ENCODE results near the gene ABTB2. TPM values are rescaled to one million over a fixed set of nuclear protein-coding genes. Genes with fewer than 3 reads are reported as not detected.

The ABTB2 gene
- total RNA-seq, 1 donor from 2014 or later, result 72.8 TPM

DNA sequence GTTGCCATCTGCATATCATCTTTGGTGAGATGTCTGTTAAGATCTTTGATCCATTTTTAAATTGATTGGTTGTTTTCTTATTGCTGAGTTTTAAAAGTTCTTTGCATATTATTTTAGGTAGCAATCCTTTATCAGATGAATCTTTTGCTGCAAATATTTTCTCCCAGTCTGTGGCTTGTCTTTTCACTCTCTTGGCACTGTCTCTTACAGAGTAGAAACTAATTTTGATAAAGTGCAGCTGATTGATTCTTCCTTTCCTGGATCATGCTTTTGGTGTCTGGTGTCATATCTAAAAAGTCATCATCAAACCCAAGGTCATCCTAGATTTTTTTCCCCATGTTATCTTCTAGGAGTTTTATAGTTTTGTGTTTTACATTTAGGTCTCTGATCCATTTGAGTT is 139.7 kb downstream of the ABTB2 start:
- TF ChIP-seq CTCF (IDR thresholded peaks at IDR 0.05; ENCODE audit: unreplicated experiment), result no peak
- Mint-ChIP-seq H3K36me3 (ENCODE audit: low read depth, unreplicated experiment) (no peaks in the 10 kb centered on the region), H3K4me1 (ENCODE audit: unreplicated experiment) (peaks cover 23% of the 10 kb centered on the region), H3K27ac (ENCODE audit: unreplicated experiment) (no peak overlapping the region), H3K4me3 (ENCODE audit: unreplicated experiment) (no peak overlapping the region), H3K9me3 (ENCODE audit: unreplicated experiment) (no peaks in the 10 kb centered on the region), H3K27me3 (ENCODE audit: unreplicated experiment) (no peaks in the 10 kb centered on the region)
- no peak for DNase-seq (ENCODE audit: low spot score)

DNA sequence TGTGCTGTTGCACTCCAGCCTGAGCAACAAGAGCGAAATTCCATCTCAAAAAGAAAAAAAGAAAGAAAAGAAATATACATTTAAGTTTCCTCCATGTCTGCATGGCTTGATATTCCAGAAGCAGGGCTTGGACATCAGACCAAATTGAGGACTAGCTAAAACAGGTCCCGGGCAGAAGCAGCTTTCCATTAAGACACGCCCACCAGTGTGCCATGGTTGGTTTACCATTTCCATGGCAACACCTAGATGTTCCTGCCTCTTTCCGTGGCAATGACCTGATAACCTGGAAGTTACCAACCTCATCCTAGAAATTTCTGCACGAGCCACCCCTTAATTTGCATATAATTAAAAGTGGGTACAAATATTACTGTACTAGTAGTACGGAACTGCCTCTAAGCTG is 141.1 kb downstream of the ABTB2 start:
- Mint-ChIP-seq H3K27me3 (ENCODE audit: unreplicated experiment) (peaks cover 2% of the 10 kb centered on the region), H3K4me1 (ENCODE audit: unreplicated experiment) (peaks cover 23% of the 10 kb centered on the region), H3K4me3 (ENCODE audit: unreplicated experiment) (no peak overlapping the region), H3K27ac (ENCODE audit: unreplicated experiment) (no peak overlapping the region), H3K9me3 (ENCODE audit: unreplicated experiment) (no peaks in the 10 kb centered on the region), H3K36me3 (ENCODE audit: low read depth, unreplicated experiment) (no peaks in the 10 kb centered on the region)
- no peak for TF ChIP-seq CTCF (IDR thresholded peaks at IDR 0.05; ENCODE audit: unreplicated experiment)
- DNase-seq (ENCODE audit: low spot score), result no peak

- no peaks in the 10 kb centered on the region for H3K36me3 Mint-ChIP-seq (ENCODE audit: low read depth, unreplicated experiment)
- TF ChIP-seq CTCF (IDR thresholded peaks at IDR 0.05; ENCODE audit: unreplicated experiment), result no peak
- peaks cover 2% of the 10 kb centered on the region for H3K27me3 Mint-ChIP-seq (ENCODE audit: unreplicated experiment)
- no peaks in the 10 kb centered on the region for H3K9me3 Mint-ChIP-seq (ENCODE audit: unreplicated experiment)
- no peak overlapping the region for H3K4me3 Mint-ChIP-seq (ENCODE audit: unreplicated experiment)
- no peak for DNase-seq (ENCODE audit: low spot score)
- no peak overlapping the region for H3K27ac Mint-ChIP-seq (ENCODE audit: unreplicated experiment)
- peaks cover 23% of the 10 kb centered on the region for H3K4me1 Mint-ChIP-seq (ENCODE audit: unreplicated experiment)
Observed at GRCh38 chr11:34215806-34216453, 141.9 kb downstream of the ABTB2 start.

- no peaks in the 10 kb centered on the region for H3K36me3 Mint-ChIP-seq (ENCODE audit: low read depth, unreplicated experiment)
- H3K4me3 Mint-ChIP-seq (ENCODE audit: unreplicated experiment), result no peak overlapping the region
- H3K27me3 Mint-ChIP-seq (ENCODE audit: unreplicated experiment), result peaks cover 2% of the 10 kb centered on the region
- H3K9me3 Mint-ChIP-seq (ENCODE audit: unreplicated experiment), result no peaks in the 10 kb centered on the region
- no peak for DNase-seq (ENCODE audit: low spot score)
- H3K4me1 Mint-ChIP-seq (ENCODE audit: unreplicated experiment), result peaks cover 24% of the 10 kb centered on the region
- no peak for TF ChIP-seq CTCF (IDR thresholded peaks at IDR 0.05; ENCODE audit: unreplicated experiment)
- no peak overlapping the region for H3K27ac Mint-ChIP-seq (ENCODE audit: unreplicated experiment)
Observed at GRCh38 chr11:34214961-34215805, 142.6 kb downstream of the ABTB2 start.

DNA sequence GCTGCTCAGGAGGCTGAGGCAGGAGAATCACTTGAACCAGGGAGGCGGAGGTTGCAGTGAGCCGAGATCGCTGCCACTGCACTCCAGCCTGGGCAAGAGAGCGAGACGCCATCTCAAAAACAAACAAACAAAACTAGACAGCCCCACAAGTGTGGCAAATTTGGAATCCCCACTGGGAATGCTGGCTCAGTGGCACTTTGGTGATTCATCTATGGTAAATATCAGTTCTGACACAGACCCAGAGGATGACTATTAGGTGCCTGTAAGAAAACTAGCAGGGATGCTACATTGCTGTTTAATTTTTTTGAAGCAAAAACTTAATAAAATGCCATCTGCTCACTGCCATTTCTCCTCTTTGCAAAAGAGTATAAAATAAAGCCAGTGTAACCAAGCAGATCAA is 144.4 kb downstream of the ABTB2 start:
- Mint-ChIP-seq H3K27ac (ENCODE audit: unreplicated experiment) (no peak overlapping the region), H3K36me3 (ENCODE audit: low read depth, unreplicated experiment) (no peaks in the 10 kb centered on the region), H3K27me3 (ENCODE audit: unreplicated experiment) (peaks cover 8% of the 10 kb centered on the region), H3K4me3 (ENCODE audit: unreplicated experiment) (no peak overlapping the region), H3K4me1 (ENCODE audit: unreplicated experiment) (peaks cover 17% of the 10 kb centered on the region), H3K9me3 (ENCODE audit: unreplicated experiment) (no peaks in the 10 kb centered on the region)
- no peak for TF ChIP-seq CTCF (IDR thresholded peaks at IDR 0.05; ENCODE audit: unreplicated experiment)
- DNase-seq (ENCODE audit: low spot score), result no peak
